ENCODE results near the gene COG4. TPM values are rescaled to one million over a fixed set of nuclear protein-coding genes. Genes with fewer than 3 reads are reported as not detected.

Gene COG4
- total and polyA plus RNA-seq, 2 experiments from 2014 or later: 28.8 to 38.1 TPM

DNA sequence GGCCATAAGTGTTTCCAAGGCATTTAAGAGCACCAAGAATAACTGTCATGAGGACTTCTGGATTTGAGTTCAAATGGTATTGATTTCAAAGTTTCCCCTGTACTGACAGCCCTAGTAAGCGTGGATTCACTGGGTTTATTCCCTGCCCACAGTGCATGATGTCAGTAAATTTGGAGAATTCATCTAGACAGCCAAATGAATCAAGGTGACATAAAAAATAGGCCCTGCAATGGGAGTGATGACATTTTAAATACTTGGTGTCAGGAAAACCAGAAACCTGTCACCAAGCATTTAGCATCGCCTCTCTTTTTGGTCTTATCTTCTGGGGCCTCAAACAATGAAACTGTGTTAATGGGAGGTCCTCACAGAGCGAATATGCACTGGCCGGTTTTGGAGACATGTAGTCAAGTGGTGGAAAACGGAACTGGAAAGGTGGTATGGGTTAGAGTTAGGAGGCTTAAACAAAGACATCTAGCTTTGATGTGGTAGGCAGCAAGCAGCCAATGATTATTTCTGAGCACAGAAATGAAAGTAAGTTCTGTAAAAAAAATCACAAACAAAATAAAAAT is 29.1 kb downstream of the COG4 start:
- Histone ChIP-seq H3K36me3 (ENCODE audit: insufficient read depth) (peaks cover 3% of the 10 kb centered on the region), H3K4me3 (no peak overlapping the region)

DNA sequence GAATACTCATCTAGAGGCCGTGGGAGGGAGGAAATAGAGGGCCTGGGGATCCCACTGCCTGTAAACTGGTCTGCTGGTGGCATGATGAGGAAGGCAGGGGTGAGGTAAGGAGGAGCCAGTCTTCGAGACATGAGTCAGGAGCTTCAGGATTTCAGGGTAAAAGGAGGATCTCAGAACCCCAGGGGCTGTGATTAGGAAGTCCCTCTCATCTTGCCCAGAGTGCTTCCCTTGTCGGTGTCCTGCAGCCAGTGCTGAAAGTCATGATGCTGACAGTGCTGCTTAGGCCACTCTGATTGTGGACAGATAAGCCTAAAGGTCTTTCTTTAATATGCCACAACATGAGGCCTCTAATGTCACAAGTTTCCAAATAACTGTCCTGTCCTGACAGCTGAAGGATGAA is 29.6 kb downstream of the COG4 start:
- ATAC-seq (no peak), DNase-seq (ENCODE audit: low spot score) (no peak)
- Mint-ChIP-seq H3K27ac (no peak overlapping the region), H3K36me3 (ENCODE audit: low read depth) (peaks cover 15% of the 10 kb centered on the region), H3K4me3 (no peak overlapping the region), H3K4me1 (no peaks in the 10 kb centered on the region), H3K27me3 (ENCODE audit: insufficient read depth, low read depth, poor library complexity) (peaks cover 1% of the 10 kb centered on the region), H3K9me3 (no peaks in the 10 kb centered on the region)
- Histone ChIP-seq H2AFZ (no peak overlapping the region), H3K9me2 (ENCODE audit: insufficient read depth) (no peaks in the 10 kb centered on the region), H3K27ac (ENCODE audit: low read depth) (no peak overlapping the region), H4K20me1 (replicated peaks; ENCODE audit: insufficient read depth) (peaks cover 4% of the 10 kb centered on the region; the same call in 1 of the 2 replicates), H3K79me2 (replicated peaks; ENCODE audit: insufficient read depth) (no peaks in the 10 kb centered on the region), H3K4me3 (no peak overlapping the region), H3F3A (replicated peaks; ENCODE audit: low read depth) (no peaks in the 10 kb centered on the region), H3K4me2 (no peak overlapping the region), H3K27me3 (ENCODE audit: insufficient read depth) (no peaks in the 10 kb centered on the region), H3K36me3 (ENCODE audit: insufficient read depth) (peaks cover 2% of the 10 kb centered on the region), H3K4me1 (ENCODE audit: insufficient read depth) (no peaks in the 10 kb centered on the region)
- TF ChIP-seq JUNB (IDR thresholded peaks at IDR 0.05; ENCODE audit: unreplicated experiment): no peak
- TF ChIP-seq EZH2 (IDR thresholded peaks at IDR 0.05; ENCODE audit: low read depth, unreplicated experiment): no peak
- no peak for TF ChIP-seq STAT1 (IDR thresholded peaks at IDR 0.05; ENCODE audit: unreplicated experiment)
- no peak for TF ChIP-seq POLR2AphosphoS5 (IDR thresholded peaks at IDR 0.05; ENCODE audit: low read depth)
- no peak for TF ChIP-seq NANOG (IDR thresholded peaks at IDR 0.05; ENCODE audit: borderline replicate concordance)
- TF ChIP-seq ZNF331 (CRISPR knock-in tag; IDR thresholded peaks at IDR 0.05; ENCODE audit: low read depth): no peak
- TF ChIP-seq, protein P1, sequence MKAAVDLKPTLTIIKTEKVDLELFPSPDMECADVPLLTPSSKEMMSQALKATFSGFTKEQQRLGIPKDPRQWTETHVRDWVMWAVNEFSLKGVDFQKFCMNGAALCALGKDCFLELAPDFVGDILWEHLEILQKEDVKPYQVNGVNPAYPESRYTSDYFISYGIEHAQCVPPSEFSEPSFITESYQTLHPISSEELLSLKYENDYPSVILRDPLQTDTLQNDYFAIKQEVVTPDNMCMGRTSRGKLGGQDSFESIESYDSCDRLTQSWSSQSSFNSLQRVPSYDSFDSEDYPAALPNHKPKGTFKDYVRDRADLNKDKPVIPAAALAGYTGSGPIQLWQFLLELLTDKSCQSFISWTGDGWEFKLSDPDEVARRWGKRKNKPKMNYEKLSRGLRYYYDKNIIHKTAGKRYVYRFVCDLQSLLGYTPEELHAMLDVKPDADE (IDR thresholded peaks at IDR 0.05): no peak
- no peak for TF ChIP-seq CREB1 (CRISPR knock-in tag; IDR thresholded peaks at IDR 0.05; ENCODE audit: low read depth)
- no peak for TF ChIP-seq EZH2phosphoT487 (IDR thresholded peaks at IDR 0.05; ENCODE audit: unreplicated experiment)
- TF ChIP-seq, protein P2, sequence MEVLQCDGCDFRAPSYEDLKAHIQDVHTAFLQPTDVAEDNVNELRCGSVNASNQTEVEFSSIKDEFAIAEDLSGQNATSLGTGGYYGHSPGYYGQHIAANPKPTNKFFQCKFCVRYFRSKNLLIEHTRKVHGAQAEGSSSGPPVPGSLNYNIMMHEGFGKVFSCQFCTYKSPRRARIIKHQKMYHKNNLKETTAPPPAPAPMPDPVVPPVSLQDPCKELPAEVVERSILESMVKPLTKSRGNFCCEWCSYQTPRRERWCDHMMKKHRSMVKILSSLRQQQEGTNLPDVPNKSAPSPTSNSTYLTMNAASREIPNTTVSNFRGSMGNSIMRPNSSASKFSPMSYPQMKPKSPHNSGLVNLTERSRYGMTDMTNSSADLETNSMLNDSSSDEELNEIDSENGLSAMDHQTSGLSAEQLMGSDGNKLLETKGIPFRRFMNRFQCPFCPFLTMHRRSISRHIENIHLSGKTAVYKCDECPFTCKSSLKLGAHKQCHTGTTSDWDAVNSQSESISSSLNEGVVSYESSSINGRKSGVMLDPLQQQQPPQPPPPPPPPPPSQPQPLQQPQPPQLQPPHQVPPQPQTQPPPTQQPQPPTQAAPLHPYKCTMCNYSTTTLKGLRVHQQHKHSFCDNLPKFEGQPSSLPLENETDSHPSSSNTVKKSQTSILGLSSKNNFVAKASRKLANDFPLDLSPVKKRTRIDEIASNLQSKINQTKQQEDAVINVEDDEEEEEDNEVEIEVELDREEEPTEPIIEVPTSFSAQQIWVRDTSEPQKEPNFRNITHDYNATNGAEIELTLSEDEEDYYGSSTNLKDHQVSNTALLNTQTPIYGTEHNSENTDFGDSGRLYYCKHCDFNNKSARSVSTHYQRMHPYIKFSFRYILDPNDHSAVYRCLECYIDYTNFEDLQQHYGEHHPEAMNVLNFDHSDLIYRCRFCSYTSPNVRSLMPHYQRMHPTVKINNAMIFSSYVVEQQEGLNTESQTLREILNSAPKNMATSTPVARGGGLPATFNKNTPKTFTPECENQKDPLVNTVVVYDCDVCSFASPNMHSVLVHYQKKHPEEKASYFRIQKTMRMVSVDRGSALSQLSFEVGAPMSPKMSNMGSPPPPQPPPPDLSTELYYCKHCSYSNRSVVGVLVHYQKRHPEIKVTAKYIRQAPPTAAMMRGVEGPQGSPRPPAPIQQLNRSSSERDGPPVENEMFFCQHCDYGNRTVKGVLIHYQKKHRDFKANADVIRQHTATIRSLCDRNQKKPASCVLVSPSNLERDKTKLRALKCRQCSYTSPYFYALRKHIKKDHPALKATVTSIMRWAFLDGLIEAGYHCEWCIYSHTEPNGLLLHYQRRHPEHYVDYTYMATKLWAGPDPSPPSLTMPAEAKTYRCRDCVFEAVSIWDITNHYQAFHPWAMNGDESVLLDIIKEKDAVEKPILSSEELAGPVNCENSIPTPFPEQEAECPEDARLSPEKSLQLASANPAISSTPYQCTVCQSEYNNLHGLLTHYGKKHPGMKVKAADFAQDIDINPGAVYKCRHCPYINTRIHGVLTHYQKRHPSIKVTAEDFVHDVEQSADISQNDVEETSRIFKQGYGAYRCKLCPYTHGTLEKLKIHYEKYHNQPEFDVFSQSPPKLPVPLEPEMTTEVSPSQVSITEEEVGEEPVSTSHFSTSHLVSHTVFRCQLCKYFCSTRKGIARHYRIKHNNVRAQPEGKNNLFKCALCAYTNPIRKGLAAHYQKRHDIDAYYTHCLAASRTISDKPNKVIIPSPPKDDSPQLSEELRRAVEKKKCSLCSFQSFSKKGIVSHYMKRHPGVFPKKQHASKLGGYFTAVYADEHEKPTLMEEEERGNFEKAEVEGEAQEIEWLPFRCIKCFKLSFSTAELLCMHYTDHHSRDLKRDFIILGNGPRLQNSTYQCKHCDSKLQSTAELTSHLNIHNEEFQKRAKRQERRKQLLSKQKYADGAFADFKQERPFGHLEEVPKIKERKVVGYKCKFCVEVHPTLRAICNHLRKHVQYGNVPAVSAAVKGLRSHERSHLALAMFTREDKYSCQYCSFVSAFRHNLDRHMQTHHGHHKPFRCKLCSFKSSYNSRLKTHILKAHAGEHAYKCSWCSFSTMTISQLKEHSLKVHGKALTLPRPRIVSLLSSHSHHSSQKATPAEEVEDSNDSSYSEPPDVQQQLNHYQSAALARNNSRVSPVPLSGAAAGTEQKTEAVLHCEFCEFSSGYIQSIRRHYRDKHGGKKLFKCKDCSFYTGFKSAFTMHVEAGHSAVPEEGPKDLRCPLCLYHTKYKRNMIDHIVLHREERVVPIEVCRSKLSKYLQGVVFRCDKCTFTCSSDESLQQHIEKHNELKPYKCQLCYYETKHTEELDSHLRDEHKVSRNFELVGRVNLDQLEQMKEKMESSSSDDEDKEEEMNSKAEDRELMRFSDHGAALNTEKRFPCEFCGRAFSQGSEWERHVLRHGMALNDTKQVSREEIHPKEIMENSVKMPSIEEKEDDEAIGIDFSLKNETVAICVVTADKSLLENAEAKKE (CRISPR knock-in tag; IDR thresholded peaks at IDR 0.05): no peak
- TF ChIP-seq, protein P3, sequence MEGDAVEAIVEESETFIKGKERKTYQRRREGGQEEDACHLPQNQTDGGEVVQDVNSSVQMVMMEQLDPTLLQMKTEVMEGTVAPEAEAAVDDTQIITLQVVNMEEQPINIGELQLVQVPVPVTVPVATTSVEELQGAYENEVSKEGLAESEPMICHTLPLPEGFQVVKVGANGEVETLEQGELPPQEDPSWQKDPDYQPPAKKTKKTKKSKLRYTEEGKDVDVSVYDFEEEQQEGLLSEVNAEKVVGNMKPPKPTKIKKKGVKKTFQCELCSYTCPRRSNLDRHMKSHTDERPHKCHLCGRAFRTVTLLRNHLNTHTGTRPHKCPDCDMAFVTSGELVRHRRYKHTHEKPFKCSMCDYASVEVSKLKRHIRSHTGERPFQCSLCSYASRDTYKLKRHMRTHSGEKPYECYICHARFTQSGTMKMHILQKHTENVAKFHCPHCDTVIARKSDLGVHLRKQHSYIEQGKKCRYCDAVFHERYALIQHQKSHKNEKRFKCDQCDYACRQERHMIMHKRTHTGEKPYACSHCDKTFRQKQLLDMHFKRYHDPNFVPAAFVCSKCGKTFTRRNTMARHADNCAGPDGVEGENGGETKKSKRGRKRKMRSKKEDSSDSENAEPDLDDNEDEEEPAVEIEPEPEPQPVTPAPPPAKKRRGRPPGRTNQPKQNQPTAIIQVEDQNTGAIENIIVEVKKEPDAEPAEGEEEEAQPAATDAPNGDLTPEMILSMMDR (conservative IDR thresholded peaks at IDR 0.05; ENCODE audit: low read depth in 2 of 2): no peak
- no peak for TF ChIP-seq ZNF114 (CRISPR knock-in tag; IDR thresholded peaks at IDR 0.05)

More for the DNA sequence above, 29.1 kb downstream of the COG4 start:
- Histone ChIP-seq H3K79me2 (replicated peaks; ENCODE audit: insufficient read depth) (no peaks in the 10 kb centered on the region), H3F3A (replicated peaks; ENCODE audit: low read depth) (no peaks in the 10 kb centered on the region), H3K4me2 (no peak overlapping the region), H2AFZ (no peak overlapping the region), H3K9me2 (ENCODE audit: insufficient read depth) (no peaks in the 10 kb centered on the region), H3K4me1 (ENCODE audit: insufficient read depth) (no peaks in the 10 kb centered on the region), H3K27me3 (ENCODE audit: insufficient read depth) (no peaks in the 10 kb centered on the region), H3K27ac (ENCODE audit: low read depth) (no peak overlapping the region), H4K20me1 (replicated peaks; ENCODE audit: insufficient read depth) (peaks cover 4% of the 10 kb centered on the region; the same call in 1 of the 2 replicates)
- no peaks in the 10 kb centered on the region for H3K4me1 Mint-ChIP-seq
- peaks cover 1% of the 10 kb centered on the region for H3K27me3 Mint-ChIP-seq (ENCODE audit: insufficient read depth, low read depth, poor library complexity)
- H3K9me3 Mint-ChIP-seq: no peaks in the 10 kb centered on the region
- TF ChIP-seq POLR2AphosphoS5 (IDR thresholded peaks at IDR 0.05; ENCODE audit: low read depth): no peak
- H3K27ac Mint-ChIP-seq: no peak overlapping the region
- ATAC-seq (no peak), DNase-seq (ENCODE audit: low spot score) (no peak)
- no peak overlapping the region for H3K4me3 Mint-ChIP-seq
- peaks cover 15% of the 10 kb centered on the region for H3K36me3 Mint-ChIP-seq (ENCODE audit: low read depth)
